ENCODE results near the gene SLC23A1.

SLC23A1 gene

GRCh38 chr5:139369181-139369580 lies 13.9 kb downstream of the SLC23A1 start (continued):
- TF ChIP-seq ZNF664 (tag by site-specific recombination; IDR thresholded peaks at IDR 0.05) (no peak), SP2 (tag by site-specific recombination; IDR thresholded peaks at IDR 0.05) (0 out of 2 replicates have a peak, but pooled peaks have one; percentile 6)

- Histone ChIP-seq H3K4me3 (ENCODE audit: low read depth, low read length) (no peak overlapping the region), H3K4me1 (ENCODE audit: control insufficient read depth, insufficient read depth, low read length) (no peaks in the 10 kb centered on the region), H3K36me3 (ENCODE audit: control insufficient read depth in 2 of 2, insufficient read depth in 1 of 2, low read length in 2 of 2) (peaks cover 73 to 78% of the 10 kb centered on the region in 2 experiments), H3K9me3 (ENCODE audit: control insufficient read depth, insufficient read depth, low read depth, low read length) (no peaks in the 10 kb centered on the region), H3K27ac (ENCODE audit: extremely low read depth, low read depth, low read length) (no peak overlapping the region)
- TF ChIP-seq ZNF654 (tag by site-specific recombination; IDR thresholded peaks at IDR 0.05; ENCODE audit: low read depth) (peak; percentile 51), CTCF (tag by site-specific recombination; IDR thresholded peaks at IDR 0.05) (0 out of 2 replicates have a peak, but pooled peaks have one; percentile 6), ZNF23 (tag by site-specific recombination; IDR thresholded peaks at IDR 0.05; ENCODE audit: borderline replicate concordance) (no peak)
- POLR2A ChIA-PET: interaction anchor here (0.7 to 0.8 kb wide), 2 partner anchors 8 to 1870 kb away, joined by 3 to 5 read pairs; no protein-coding TSS in a partner anchor
- CTCF ChIA-PET: interaction anchor here (0.5 to 1.3 kb wide), 6 partner anchors 23 to 154 kb away, joined by 3 to 9 read pairs (median 4); no protein-coding TSS in a partner anchor
Observed at GRCh38 chr5:139368613-139369012, 14.5 kb downstream of the SLC23A1 start.

GRCh38 chr5:139364466-139364865 lies 18.6 kb downstream of the SLC23A1 start:
- Histone ChIP-seq H3K36me3 (ENCODE audit: control insufficient read depth in 2 of 2, insufficient read depth in 1 of 2, low read length in 2 of 2) (peaks cover 55 to 71% of the 10 kb centered on the region in 2 experiments), H3K4me3 (ENCODE audit: low read depth, low read length) (no peak overlapping the region), H3K9me3 (ENCODE audit: control insufficient read depth, insufficient read depth, low read depth, low read length) (no peaks in the 10 kb centered on the region), H3K4me1 (ENCODE audit: control insufficient read depth, insufficient read depth, low read length) (no peaks in the 10 kb centered on the region), H3K27ac (ENCODE audit: extremely low read depth, low read depth, low read length) (no peak overlapping the region)
- POLR2A ChIA-PET: interaction anchor here (1.1 to 2.2 kb wide), 3 partner anchors 21 to 27 kb away, joined by 3 to 5 read pairs (median 4); partner anchors contain the start of gene PAIP2
- CTCF ChIA-PET: interaction anchor here (1.0 kb wide), 1 partner anchor 44 kb away, joined by 5 read pairs; no protein-coding TSS in a partner anchor
- TF ChIP-seq ZBTB20 (tag by site-specific recombination; IDR thresholded peaks at IDR 0.05) (no peak), ZNF473 (tag by site-specific recombination; IDR thresholded peaks at IDR 0.05) (no peak), ELK4 (IDR thresholded peaks at IDR 0.05; ENCODE audit: borderline replicate concordance, low read depth, low read length) (no peak), HOXC10 (CRISPR knock-in tag; IDR thresholded peaks at IDR 0.05) (no peak), RBAK (tag by site-specific recombination; IDR thresholded peaks at IDR 0.05) (no peak), ZNF239 (tag by site-specific recombination; IDR thresholded peaks at IDR 0.05) (no peak), ZBTB1 (tag by site-specific recombination; IDR thresholded peaks at IDR 0.05) (no peak), ZNF768 (tag by site-specific recombination; IDR thresholded peaks at IDR 0.05) (no peak), ZNF707 (tag by site-specific recombination; IDR thresholded peaks at IDR 0.05) (no peak), CTCF (tag by site-specific recombination; IDR thresholded peaks at IDR 0.05) (no peak), ZBTB11 (tag by site-specific recombination; conservative IDR thresholded peaks at IDR 0.05; ENCODE audit: low read depth) (no peak), ZNF26 (tag by site-specific recombination; IDR thresholded peaks at IDR 0.05) (no peak), REST (tag by site-specific recombination; IDR thresholded peaks at IDR 0.05) (no peak), ZFP69B (tag by site-specific recombination; IDR thresholded peaks at IDR 0.05) (no peak)
